Neural cell (in vitro differentiated cells): Measurements from ENCODE around the gene BANP. TPM values are rescaled to one million over a fixed set of nuclear protein-coding genes. Genes with fewer than 3 reads are reported as not detected.

ENCODE experiments used
- H2AFZ ChIP-seq: fragments of 200-600, 300-800 bp; sonication (generic), shearing (Covaris generic); 2 replicates; pipeline ENCODE4 v1.6.0; 2014; ENCODE audit warnings: low read depth, mild to moderate bottlenecking, antibody characterized with exemption, low read length, moderate library complexity
- H3F3A ChIP-seq: fragments of 200-600 bp; shearing (Covaris generic); 2 replicates; pipeline ENCODE4 v1.6.1; 2016; ENCODE audit warnings: mild to moderate bottlenecking, moderate library complexity, mixed read lengths, antibody characterized with exemption, low read length; ENCODE audit not compliant: insufficient read depth, poor library complexity, severe bottlenecking
- H3K27ac ChIP-seq: fragments of 200-600, 300-800 bp; sonication (generic), shearing (Covaris generic); 2 replicates; pipeline ENCODE4 v1.5.1; 2014; ENCODE audit warnings: mild to moderate bottlenecking, low read length, moderate library complexity
- H3K27me3 ChIP-seq: fragments of 300-800, 200-600 bp; sonication (generic), shearing (Covaris generic); 2 replicates; pipeline ENCODE4 v1.6.0; 2014; ENCODE audit warnings: mild to moderate bottlenecking, low read depth, low read length, moderate library complexity; ENCODE audit not compliant: insufficient read depth
- H3K36me3 ChIP-seq: fragments of 300-800, 200-600 bp; sonication (generic), shearing (Covaris generic); 2 replicates; pipeline ENCODE4 v1.5.1; 2014; ENCODE audit warnings: mild to moderate bottlenecking, antibody characterized with exemption, low read length, moderate library complexity; ENCODE audit not compliant: insufficient read depth
- H3K4me2 ChIP-seq: fragments of 300-800, 200-600 bp; sonication (generic), shearing (Covaris generic); 2 replicates; pipeline ENCODE4 v1.6.0; 2014; ENCODE audit warnings: mild to moderate bottlenecking, low read length
- H3K4me3 ChIP-seq: fragments of 300-800, 200-600 bp; sonication (generic), shearing (Covaris generic); 2 replicates; pipeline ENCODE4 v1.5.1; 2014; ENCODE audit warnings: mild to moderate bottlenecking, low read length, moderate library complexity
- H3K79me2 ChIP-seq: fragments of 200-600 bp; shearing (Covaris generic); replicated peaks from 2 replicates; pipeline ENCODE4 v1.6.0; 2014; ENCODE audit warnings: mild to moderate bottlenecking, low read length, moderate library complexity; ENCODE audit not compliant: insufficient read depth
- H3K9ac ChIP-seq: fragments of 300-800, 200-600 bp; sonication (generic), shearing (Covaris generic); 2 replicates; pipeline ENCODE4 v1.6.1; 2016; ENCODE audit warnings: mild to moderate bottlenecking, low read length, mixed read lengths
- H3K9me2 ChIP-seq: fragments of 200-600 bp; shearing (Covaris generic); 2 replicates; pipeline ENCODE4 v1.6.1; 2016; ENCODE audit warnings: mild to moderate bottlenecking, low read length, mixed read lengths; ENCODE audit not compliant: insufficient read depth
- H3K9me3 ChIP-seq: fragments of 200-600, 300-800 bp; sonication (generic), shearing (Covaris generic); 2 replicates; pipeline ENCODE4 v1.6.1; 2016; ENCODE audit warnings: mild to moderate bottlenecking, mixed run types, low read length, moderate library complexity, mixed read lengths
- H4K20me1 ChIP-seq: fragments of 200-600 bp; shearing (Covaris generic); 2 replicates; pipeline ENCODE4 v1.6.1; 2016; ENCODE audit warnings: mild to moderate bottlenecking, mixed run types; ENCODE audit not compliant: insufficient read depth
- CTCF ChIP-seq: fragments of 450-650 bp; IDR thresholded peaks from 2 replicates; pipeline ENCODE4 v1.5.1; 2014; ENCODE audit warnings: antibody characterized with exemption, mild to moderate bottlenecking, moderate library complexity; ENCODE audit not compliant: poor library complexity, severe bottlenecking
- EP300 ChIP-seq: fragments of 450-650 bp; conservative IDR thresholded peaks from 2 replicates; pipeline ENCODE4 v1.6.1; 2014; ENCODE audit warnings: antibody characterized with exemption, mild to moderate bottlenecking, moderate library complexity; ENCODE audit not compliant: poor library complexity, severe bottlenecking
- EZH2 ChIP-seq: fragments of 200-600, 300-800 bp; shearing (Covaris generic), sonication (generic); IDR thresholded peaks from 2 replicates; pipeline ENCODE4 v1.6.1; 2014; ENCODE audit warnings: antibody characterized with exemption, low read length, borderline replicate concordance, mild to moderate bottlenecking; ENCODE audit not compliant: insufficient read depth, poor library complexity, severe bottlenecking
- MXI1 ChIP-seq: fragments of 450-650 bp; conservative IDR thresholded peaks from 2 replicates; pipeline ENCODE4 v1.6.1; 2014; ENCODE audit warnings: antibody characterized with exemption, mild to moderate bottlenecking; ENCODE audit not compliant: poor library complexity, severe bottlenecking
- POLR2AphosphoS5 ChIP-seq: IDR thresholded peaks from 2 replicates; pipeline ENCODE4 v1.6.1; 2012
- RAD21 ChIP-seq: fragments of 450-650 bp; conservative IDR thresholded peaks from 2 replicates; pipeline ENCODE4 v1.6.1; 2014; ENCODE audit warnings: antibody characterized with exemption, mild to moderate bottlenecking, moderate library complexity
- REST ChIP-seq: IDR thresholded peaks from 2 replicates; pipeline ENCODE4 v1.6.1; 2012; ENCODE audit warnings: borderline replicate concordance
- SMC3 ChIP-seq: fragments of 450-650 bp; conservative IDR thresholded peaks from 2 replicates; pipeline ENCODE4 v1.6.1; 2014; ENCODE audit warnings: antibody characterized with exemption, mild to moderate bottlenecking, moderate library complexity; ENCODE audit not compliant: poor library complexity
- TAF1 ChIP-seq: IDR thresholded peaks from 2 replicates; pipeline ENCODE4 v1.6.1; 2012; ENCODE audit warnings: low read depth
- polyA plus RNA-seq: library from polyadenylated mRNA; depleted of rRNA; stranded (reverse); fragments of >200 nt; gene quantifications from 2 replicates; pipeline ENCODE4 v1.2.3, GENCODE V29; 2014

BANP gene
- polyA plus RNA-seq, 1 donor from 2014 or later, result 20.6 TPM

GRCh38 chr16:88064011-88064888 is 113.0 kb downstream of the BANP start:
- no peaks in the 10 kb centered on the region for H3F3A ChIP-seq
- H3K9me2 ChIP-seq, result no peaks in the 10 kb centered on the region
- H3K9me3 ChIP-seq, result no peaks in the 10 kb centered on the region
- no peaks in the 10 kb centered on the region for H3K27me3 ChIP-seq
- no peak overlapping the region for H3K4me2 ChIP-seq
- no peak for TF ChIP-seq MXI1
- TF ChIP-seq POLR2AphosphoS5, result no peak
- no peak overlapping the region for H3K4me3 ChIP-seq
- H4K20me1 ChIP-seq, result no peaks in the 10 kb centered on the region
- H3K79me2 ChIP-seq, result no peaks in the 10 kb centered on the region
- H3K27ac ChIP-seq, result no peak overlapping the region
- no peaks in the 10 kb centered on the region for H3K36me3 ChIP-seq
- H3K9ac ChIP-seq, result no peak overlapping the region
- H2AFZ ChIP-seq, result no peak overlapping the region

GRCh38 chr16:88064889-88065746 is 113.9 kb downstream of the BANP start:
- Histone ChIP-seq H3K27ac (no peak overlapping the region), H3K27me3 (no peaks in the 10 kb centered on the region), H2AFZ (no peak overlapping the region), H4K20me1 (no peaks in the 10 kb centered on the region), H3F3A (no peaks in the 10 kb centered on the region), H3K79me2 (no peaks in the 10 kb centered on the region), H3K4me3 (no peak overlapping the region), H3K9me2 (no peaks in the 10 kb centered on the region), H3K9me3 (no peaks in the 10 kb centered on the region), H3K4me2 (no peak overlapping the region), H3K36me3 (no peaks in the 10 kb centered on the region), H3K9ac (no peak overlapping the region)
- no peak for TF ChIP-seq REST
- no peak for TF ChIP-seq TAF1
- no peak for TF ChIP-seq SMC3
- no peak for TF ChIP-seq MXI1
- no peak for TF ChIP-seq EP300
- no peak for TF ChIP-seq CTCF
- TF ChIP-seq EZH2, result no peak
- TF ChIP-seq RAD21, result no peak
- TF ChIP-seq POLR2AphosphoS5, result no peak
